H1 (cell line): ENCODE results near the gene SEMA3F. TPM values are rescaled to one million over a fixed set of nuclear protein-coding genes. Genes with fewer than 3 reads are reported as not detected.

Experiments
- NRF1 ChIP-seq: IDR thresholded peaks from 2 replicates; pipeline ENCODE4 v1.6.1; 2011; ENCODE audit warnings: mild to moderate bottlenecking, low read depth, low read length, improper control_type of control experiment
- SP1 ChIP-seq: IDR thresholded peaks from 2 replicates; pipeline ENCODE4 v1.6.1; 2011; ENCODE audit warnings: low read depth, low read length
- SUZ12 ChIP-seq: fragments of 200-600 bp; sonication (generic); IDR thresholded peaks from 2 replicates; pipeline ENCODE4 v1.6.1; 2012; ENCODE audit warnings: mild to moderate bottlenecking, inconsistent platforms, low read length, moderate library complexity, mixed read lengths
- ZNF274 ChIP-seq: IDR thresholded peaks from 2 replicates; pipeline ENCODE4 v1.7.0; 2012; ENCODE audit warnings: low read length, borderline replicate concordance; ENCODE audit errors: extremely low read depth
- polyA plus RNA-seq, 7 experiments: library from polyadenylated mRNA; depleted of rRNA in 3 of 7; stranded (reverse) in 5 of 7; unstranded in 2 of 7; fragments of >200 nt in 5 of 7; fragments of 200-250 nt in 2 of 7; gene quantifications; 1 replicate in 5 of 7; 2 replicates in 1 of 7; 4 replicates in 1 of 7; pipeline versions ENCODE4 v1.2.1 to v1.2.3, GENCODE V29; 2011 to 2013; ENCODE audit warnings: missing spikeins in 2 of 7, mixed read lengths in 2 of 7
- total RNA-seq: library from RNA; stranded (reverse); fragmentation: NEBNext Ultra II Directional; extraction: Animal tissue kit (Norgen Biotek cat#: 25700); gene quantifications from 2 replicates; pipeline ENCODE4 v1.2.1, GENCODE V29; 2021
- TF ChIP-seq, protein P1 (sequence below): fragments of 300-600 bp; sonication (generic); IDR thresholded peaks from 2 replicates; pipeline ENCODE4 v1.7.1; 2012; ENCODE audit warnings: low read length, moderate library complexity, mild to moderate bottlenecking, inconsistent platforms; ENCODE audit not compliant: insufficient replicate concordance
- TF ChIP-seq, protein P2 (sequence below): IDR thresholded peaks from 2 replicates; pipeline ENCODE4 v1.6.1; 2012; ENCODE audit warnings: inconsistent platforms

The SEMA3F gene
- total and polyA plus RNA-seq, 2 of the 8 experiments (the other 6 are each of a cell fraction or from before 2014, with no cell fraction given): 20.3 to 37.0 TPM

DNA sequence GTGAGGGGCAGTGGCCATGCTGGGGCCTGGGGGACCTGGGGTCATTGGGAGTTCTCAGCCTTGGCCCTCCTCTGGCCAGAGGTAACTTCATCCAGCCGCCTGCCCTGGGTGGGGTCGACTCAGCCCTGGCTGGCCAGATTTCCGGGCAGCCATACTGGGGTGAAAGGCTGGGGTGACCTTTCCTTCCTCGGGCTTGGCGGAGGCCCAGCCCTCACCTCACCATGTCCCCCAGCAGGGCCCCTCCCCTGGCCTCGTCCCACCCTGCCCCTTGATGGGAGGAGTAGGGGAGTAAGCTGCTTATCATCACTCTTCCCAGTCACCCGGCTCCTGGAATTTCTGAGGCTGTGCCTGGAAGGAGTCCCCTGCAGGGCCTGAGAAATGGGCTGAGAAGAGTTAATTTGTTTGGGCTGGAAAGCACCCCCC lies 5.4 kb downstream of the SEMA3F start (continued):
- TF ChIP-seq, protein P1, sequence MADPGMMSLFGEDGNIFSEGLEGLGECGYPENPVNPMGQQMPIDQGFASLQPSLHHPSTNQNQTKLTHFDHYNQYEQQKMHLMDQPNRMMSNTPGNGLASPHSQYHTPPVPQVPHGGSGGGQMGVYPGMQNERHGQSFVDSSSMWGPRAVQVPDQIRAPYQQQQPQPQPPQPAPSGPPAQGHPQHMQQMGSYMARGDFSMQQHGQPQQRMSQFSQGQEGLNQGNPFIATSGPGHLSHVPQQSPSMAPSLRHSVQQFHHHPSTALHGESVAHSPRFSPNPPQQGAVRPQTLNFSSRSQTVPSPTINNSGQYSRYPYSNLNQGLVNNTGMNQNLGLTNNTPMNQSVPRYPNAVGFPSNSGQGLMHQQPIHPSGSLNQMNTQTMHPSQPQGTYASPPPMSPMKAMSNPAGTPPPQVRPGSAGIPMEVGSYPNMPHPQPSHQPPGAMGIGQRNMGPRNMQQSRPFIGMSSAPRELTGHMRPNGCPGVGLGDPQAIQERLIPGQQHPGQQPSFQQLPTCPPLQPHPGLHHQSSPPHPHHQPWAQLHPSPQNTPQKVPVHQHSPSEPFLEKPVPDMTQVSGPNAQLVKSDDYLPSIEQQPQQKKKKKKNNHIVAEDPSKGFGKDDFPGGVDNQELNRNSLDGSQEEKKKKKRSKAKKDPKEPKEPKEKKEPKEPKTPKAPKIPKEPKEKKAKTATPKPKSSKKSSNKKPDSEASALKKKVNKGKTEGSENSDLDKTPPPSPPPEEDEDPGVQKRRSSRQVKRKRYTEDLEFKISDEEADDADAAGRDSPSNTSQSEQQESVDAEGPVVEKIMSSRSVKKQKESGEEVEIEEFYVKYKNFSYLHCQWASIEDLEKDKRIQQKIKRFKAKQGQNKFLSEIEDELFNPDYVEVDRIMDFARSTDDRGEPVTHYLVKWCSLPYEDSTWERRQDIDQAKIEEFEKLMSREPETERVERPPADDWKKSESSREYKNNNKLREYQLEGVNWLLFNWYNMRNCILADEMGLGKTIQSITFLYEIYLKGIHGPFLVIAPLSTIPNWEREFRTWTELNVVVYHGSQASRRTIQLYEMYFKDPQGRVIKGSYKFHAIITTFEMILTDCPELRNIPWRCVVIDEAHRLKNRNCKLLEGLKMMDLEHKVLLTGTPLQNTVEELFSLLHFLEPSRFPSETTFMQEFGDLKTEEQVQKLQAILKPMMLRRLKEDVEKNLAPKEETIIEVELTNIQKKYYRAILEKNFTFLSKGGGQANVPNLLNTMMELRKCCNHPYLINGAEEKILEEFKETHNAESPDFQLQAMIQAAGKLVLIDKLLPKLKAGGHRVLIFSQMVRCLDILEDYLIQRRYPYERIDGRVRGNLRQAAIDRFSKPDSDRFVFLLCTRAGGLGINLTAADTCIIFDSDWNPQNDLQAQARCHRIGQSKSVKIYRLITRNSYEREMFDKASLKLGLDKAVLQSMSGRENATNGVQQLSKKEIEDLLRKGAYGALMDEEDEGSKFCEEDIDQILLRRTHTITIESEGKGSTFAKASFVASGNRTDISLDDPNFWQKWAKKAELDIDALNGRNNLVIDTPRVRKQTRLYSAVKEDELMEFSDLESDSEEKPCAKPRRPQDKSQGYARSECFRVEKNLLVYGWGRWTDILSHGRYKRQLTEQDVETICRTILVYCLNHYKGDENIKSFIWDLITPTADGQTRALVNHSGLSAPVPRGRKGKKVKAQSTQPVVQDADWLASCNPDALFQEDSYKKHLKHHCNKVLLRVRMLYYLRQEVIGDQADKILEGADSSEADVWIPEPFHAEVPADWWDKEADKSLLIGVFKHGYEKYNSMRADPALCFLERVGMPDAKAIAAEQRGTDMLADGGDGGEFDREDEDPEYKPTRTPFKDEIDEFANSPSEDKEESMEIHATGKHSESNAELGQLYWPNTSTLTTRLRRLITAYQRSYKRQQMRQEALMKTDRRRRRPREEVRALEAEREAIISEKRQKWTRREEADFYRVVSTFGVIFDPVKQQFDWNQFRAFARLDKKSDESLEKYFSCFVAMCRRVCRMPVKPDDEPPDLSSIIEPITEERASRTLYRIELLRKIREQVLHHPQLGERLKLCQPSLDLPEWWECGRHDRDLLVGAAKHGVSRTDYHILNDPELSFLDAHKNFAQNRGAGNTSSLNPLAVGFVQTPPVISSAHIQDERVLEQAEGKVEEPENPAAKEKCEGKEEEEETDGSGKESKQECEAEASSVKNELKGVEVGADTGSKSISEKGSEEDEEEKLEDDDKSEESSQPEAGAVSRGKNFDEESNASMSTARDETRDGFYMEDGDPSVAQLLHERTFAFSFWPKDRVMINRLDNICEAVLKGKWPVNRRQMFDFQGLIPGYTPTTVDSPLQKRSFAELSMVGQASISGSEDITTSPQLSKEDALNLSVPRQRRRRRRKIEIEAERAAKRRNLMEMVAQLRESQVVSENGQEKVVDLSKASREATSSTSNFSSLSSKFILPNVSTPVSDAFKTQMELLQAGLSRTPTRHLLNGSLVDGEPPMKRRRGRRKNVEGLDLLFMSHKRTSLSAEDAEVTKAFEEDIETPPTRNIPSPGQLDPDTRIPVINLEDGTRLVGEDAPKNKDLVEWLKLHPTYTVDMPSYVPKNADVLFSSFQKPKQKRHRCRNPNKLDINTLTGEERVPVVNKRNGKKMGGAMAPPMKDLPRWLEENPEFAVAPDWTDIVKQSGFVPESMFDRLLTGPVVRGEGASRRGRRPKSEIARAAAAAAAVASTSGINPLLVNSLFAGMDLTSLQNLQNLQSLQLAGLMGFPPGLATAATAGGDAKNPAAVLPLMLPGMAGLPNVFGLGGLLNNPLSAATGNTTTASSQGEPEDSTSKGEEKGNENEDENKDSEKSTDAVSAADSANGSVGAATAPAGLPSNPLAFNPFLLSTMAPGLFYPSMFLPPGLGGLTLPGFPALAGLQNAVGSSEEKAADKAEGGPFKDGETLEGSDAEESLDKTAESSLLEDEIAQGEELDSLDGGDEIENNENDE: no peak
- TF ChIP-seq SP1: no peak
- no peak for TF ChIP-seq NRF1
- TF ChIP-seq ZNF274: no peak
- TF ChIP-seq, protein P2, sequence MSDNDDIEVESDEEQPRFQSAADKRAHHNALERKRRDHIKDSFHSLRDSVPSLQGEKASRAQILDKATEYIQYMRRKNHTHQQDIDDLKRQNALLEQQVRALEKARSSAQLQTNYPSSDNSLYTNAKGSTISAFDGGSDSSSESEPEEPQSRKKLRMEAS: no peak
- no peak for TF ChIP-seq SUZ12
